ENCODE data around the gene PRMT7.
A peak's percentile ranks its signal among the peaks of the same experiment; 100 is the strongest.
"Not testable (repeated sequence)": the region's sequence is repeated elsewhere in the genome, so short reads cannot be mapped to it uniquely, and the experiment has no call there.

PRMT7 gene

GRCh38 chr16:68283346-68283745 lies 27.5 kb upstream of the PRMT7 start:
- H3K27ac ChIP-seq (ENCODE audit: low read depth, low read length), result no peak overlapping the region
- H3K4me1 ChIP-seq (ENCODE audit: control insufficient read depth in 1 of 2, insufficient read depth in 2 of 2, low read length in 2 of 2), result peaks cover 12 to 42% of the 10 kb centered on the region in 2 donors
- H3K9ac ChIP-seq (ENCODE audit: low read depth in 1 of 2, low read length in 2 of 2), result no peak overlapping the region
- H3K4me3 ChIP-seq (ENCODE audit: low read depth in 1 of 2, low read length in 2 of 2), result no peak overlapping the region
- H3K36me3 ChIP-seq (ENCODE audit: control insufficient read depth in 1 of 2, insufficient read depth in 2 of 2, low read length in 2 of 2), result peaks cover 10 to 32% of the 10 kb centered on the region in 2 donors
- no peaks in the 10 kb centered on the region for H3K27me3 ChIP-seq (ENCODE audit: control insufficient read depth in 1 of 2, insufficient read depth in 2 of 2, low read length in 2 of 2)
- no peaks in the 10 kb centered on the region for H3K9me3 ChIP-seq (ENCODE audit: control insufficient read depth in 1 of 2, low read length in 2 of 2)

GRCh38 chr16:68283801-68284598 lies 26.8 kb upstream of the PRMT7 start:
- no peak overlapping the region for H3K9ac ChIP-seq (ENCODE audit: low read depth in 1 of 2, low read length in 2 of 2)

GRCh38 chr16:68284847-68285246 lies 26.0 kb upstream of the PRMT7 start:
- H3K27ac ChIP-seq (ENCODE audit: low read depth, low read length), result no peak overlapping the region
- H3K9ac ChIP-seq (ENCODE audit: low read depth in 1 of 2, low read length in 2 of 2), result no peak overlapping the region
- H3K9me3 ChIP-seq (ENCODE audit: control insufficient read depth in 1 of 2, low read length in 2 of 2), result no peaks in the 10 kb centered on the region
- no peak overlapping the region for H3K4me3 ChIP-seq (ENCODE audit: low read depth in 1 of 2, low read length in 2 of 2)
- no peaks in the 10 kb centered on the region for H3K27me3 ChIP-seq (ENCODE audit: control insufficient read depth in 1 of 2, insufficient read depth in 2 of 2, low read length in 2 of 2)
- peaks cover 12 to 42% of the 10 kb centered on the region in 2 donors for H3K4me1 ChIP-seq (ENCODE audit: control insufficient read depth in 1 of 2, insufficient read depth in 2 of 2, low read length in 2 of 2)
- H3K36me3 ChIP-seq (ENCODE audit: control insufficient read depth in 1 of 2, insufficient read depth in 2 of 2, low read length in 2 of 2), result peaks cover 11 to 29% of the 10 kb centered on the region in 2 donors

More at GRCh38 chr16:68283801-68284598, 26.8 kb upstream of the PRMT7 start:
- Histone ChIP-seq H3K4me1 (ENCODE audit: control insufficient read depth in 1 of 2, insufficient read depth in 2 of 2, low read length in 2 of 2) (peaks cover 12 to 42% of the 10 kb centered on the region in 2 donors), H3K4me3 (ENCODE audit: low read depth in 1 of 2, low read length in 2 of 2) (no peak overlapping the region), H3K9me3 (ENCODE audit: control insufficient read depth in 1 of 2, low read length in 2 of 2) (no peaks in the 10 kb centered on the region), H3K36me3 (ENCODE audit: control insufficient read depth in 1 of 2, insufficient read depth in 2 of 2, low read length in 2 of 2) (peaks cover 11 to 32% of the 10 kb centered on the region in 2 donors), H3K27ac (ENCODE audit: low read depth, low read length) (no peak overlapping the region), H3K27me3 (ENCODE audit: control insufficient read depth in 1 of 2, insufficient read depth in 2 of 2, low read length in 2 of 2) (no peaks in the 10 kb centered on the region)

GRCh38 chr16:68285683-68286082 lies 25.1 kb upstream of the PRMT7 start:
- no peak overlapping the region for H3K9ac ChIP-seq (ENCODE audit: low read depth in 1 of 2, low read length in 2 of 2)
- H3K27ac ChIP-seq (ENCODE audit: low read depth, low read length), result no peak overlapping the region
- H3K9me3 ChIP-seq (ENCODE audit: control insufficient read depth in 1 of 2, low read length in 2 of 2), result no peaks in the 10 kb centered on the region
- H3K4me3 ChIP-seq (ENCODE audit: low read depth in 1 of 2, low read length in 2 of 2), result no peak overlapping the region
- H3K36me3 ChIP-seq (ENCODE audit: control insufficient read depth in 1 of 2, insufficient read depth in 2 of 2, low read length in 2 of 2), result peaks cover 11 to 30% of the 10 kb centered on the region in 2 donors
- H3K4me1 ChIP-seq (ENCODE audit: control insufficient read depth in 1 of 2, insufficient read depth in 2 of 2, low read length in 2 of 2), result peaks cover 12 to 42% of the 10 kb centered on the region in 2 donors
- no peaks in the 10 kb centered on the region for H3K27me3 ChIP-seq (ENCODE audit: control insufficient read depth in 1 of 2, insufficient read depth in 2 of 2, low read length in 2 of 2)

GRCh38 chr16:68286153-68287074 lies 24.4 kb upstream of the PRMT7 start:
- peak overlapping the region in 1 of 2 donors; percentile 40 for H3K4me3 ChIP-seq (ENCODE audit: low read depth in 1 of 2, low read length in 2 of 2)

GRCh38 chr16:68287276-68288251 lies 23.3 kb upstream of the PRMT7 start:
- H3K4me1 ChIP-seq (ENCODE audit: control insufficient read depth in 1 of 2, insufficient read depth in 2 of 2, low read length in 2 of 2), result peaks cover 12 to 42% of the 10 kb centered on the region in 2 donors
- no peaks in the 10 kb centered on the region for H3K27me3 ChIP-seq (ENCODE audit: control insufficient read depth in 1 of 2, insufficient read depth in 2 of 2, low read length in 2 of 2)
- H3K9me3 ChIP-seq (ENCODE audit: control insufficient read depth in 1 of 2, low read length in 2 of 2), result no peaks in the 10 kb centered on the region
- peaks cover 19 to 39% of the 10 kb centered on the region in 2 donors for H3K36me3 ChIP-seq (ENCODE audit: control insufficient read depth in 1 of 2, insufficient read depth in 2 of 2, low read length in 2 of 2)
- H3K4me3 ChIP-seq (ENCODE audit: low read depth in 1 of 2, low read length in 2 of 2), result no peak overlapping the region
- H3K9ac ChIP-seq (ENCODE audit: low read depth in 1 of 2, low read length in 2 of 2), result no peak overlapping the region
- no peak overlapping the region for H3K27ac ChIP-seq (ENCODE audit: low read depth, low read length)

More at GRCh38 chr16:68286153-68287074, 24.4 kb upstream of the PRMT7 start:
- no peaks in the 10 kb centered on the region for H3K27me3 ChIP-seq (ENCODE audit: control insufficient read depth in 1 of 2, insufficient read depth in 2 of 2, low read length in 2 of 2)
- peaks cover 12 to 42% of the 10 kb centered on the region in 2 donors for H3K4me1 ChIP-seq (ENCODE audit: control insufficient read depth in 1 of 2, insufficient read depth in 2 of 2, low read length in 2 of 2)
- H3K9me3 ChIP-seq (ENCODE audit: control insufficient read depth in 1 of 2, low read length in 2 of 2), result no peaks in the 10 kb centered on the region
- peaks cover 16 to 34% of the 10 kb centered on the region in 2 donors for H3K36me3 ChIP-seq (ENCODE audit: control insufficient read depth in 1 of 2, insufficient read depth in 2 of 2, low read length in 2 of 2)
- H3K9ac ChIP-seq (ENCODE audit: low read depth in 1 of 2, low read length in 2 of 2), result no peak overlapping the region
- H3K27ac ChIP-seq (ENCODE audit: low read depth, low read length), result no peak overlapping the region

- Histone ChIP-seq H3K36me3 (ENCODE audit: control insufficient read depth in 1 of 2, insufficient read depth in 2 of 2, low read length in 2 of 2) (peaks cover 19 to 44% of the 10 kb centered on the region in 2 donors), H3K9me3 (ENCODE audit: control insufficient read depth in 1 of 2, low read length in 2 of 2) (no peaks in the 10 kb centered on the region), H3K27ac (ENCODE audit: low read depth, low read length) (no peak overlapping the region), H3K4me1 (ENCODE audit: control insufficient read depth in 1 of 2, insufficient read depth in 2 of 2, low read length in 2 of 2) (peaks cover 6 to 36% of the 10 kb centered on the region in 2 donors), H3K9ac (ENCODE audit: low read depth in 1 of 2, low read length in 2 of 2) (no peak overlapping the region), H3K27me3 (ENCODE audit: control insufficient read depth in 1 of 2, insufficient read depth in 2 of 2, low read length in 2 of 2) (no peaks in the 10 kb centered on the region), H3K4me3 (ENCODE audit: low read depth in 1 of 2, low read length in 2 of 2) (no peak overlapping the region)
These were observed 22.6 kb upstream of the PRMT7 start for GRCh38 chr16:68288252-68288650.

GRCh38 chr16:68288796-68289195 lies 22.0 kb upstream of the PRMT7 start:
- Histone ChIP-seq H3K36me3 (ENCODE audit: control insufficient read depth in 1 of 2, insufficient read depth in 2 of 2, low read length in 2 of 2) (peaks cover 19 to 49% of the 10 kb centered on the region in 2 donors), H3K4me1 (ENCODE audit: control insufficient read depth in 1 of 2, insufficient read depth in 2 of 2, low read length in 2 of 2) (peaks cover 5 to 31% of the 10 kb centered on the region in 2 donors)
- H3K4me3 ChIP-seq (ENCODE audit: low read depth in 1 of 2, low read length in 2 of 2); H3K9me3 ChIP-seq (ENCODE audit: control insufficient read depth in 1 of 2, low read length in 2 of 2); H3K27ac ChIP-seq (ENCODE audit: low read depth, low read length); H3K27me3 ChIP-seq (ENCODE audit: control insufficient read depth in 1 of 2, insufficient read depth in 2 of 2, low read length in 2 of 2); H3K9ac ChIP-seq (ENCODE audit: low read depth in 1 of 2, low read length in 2 of 2): not testable (repeated sequence)

GRCh38 chr16:68289202-68289601 lies 21.6 kb upstream of the PRMT7 start:
- no peak overlapping the region for H3K4me3 ChIP-seq (ENCODE audit: low read depth in 1 of 2, low read length in 2 of 2)
- peaks cover 5 to 27% of the 10 kb centered on the region in 2 donors for H3K4me1 ChIP-seq (ENCODE audit: control insufficient read depth in 1 of 2, insufficient read depth in 2 of 2, low read length in 2 of 2)
- H3K27me3 ChIP-seq (ENCODE audit: control insufficient read depth in 1 of 2, insufficient read depth in 2 of 2, low read length in 2 of 2), result no peaks in the 10 kb centered on the region
- H3K9me3 ChIP-seq (ENCODE audit: control insufficient read depth in 1 of 2, low read length in 2 of 2), result no peaks in the 10 kb centered on the region
- no peak overlapping the region for H3K9ac ChIP-seq (ENCODE audit: low read depth in 1 of 2, low read length in 2 of 2)
- H3K36me3 ChIP-seq (ENCODE audit: control insufficient read depth in 1 of 2, insufficient read depth in 2 of 2, low read length in 2 of 2), result peaks cover 19 to 53% of the 10 kb centered on the region in 2 donors
- no peak overlapping the region for H3K27ac ChIP-seq (ENCODE audit: low read depth, low read length)
